Measurements from ENCODE around the gene CPLANE1. TPM values are rescaled to one million over a fixed set of nuclear protein-coding genes. Genes with fewer than 3 reads are reported as not detected.
"Not testable (repeated sequence)": the region's sequence is repeated elsewhere in the genome, so short reads cannot be mapped to it uniquely, and the experiment has no call there.

CPLANE1 gene
- total RNA-seq, 1 experiment from 2014 or later = 21.9 TPM

GRCh38 chr5:37146896-37147295 lies 102.3 kb downstream of the CPLANE1 start:
- H3K27ac ChIP-seq (ENCODE audit: low read depth, low read length, poor library complexity, severe bottlenecking) = no peak overlapping the region
- peaks cover 4% of the 10 kb centered on the region for H3K9me3 ChIP-seq (ENCODE audit: low read depth, low read length, poor library complexity, severe bottlenecking)
- ChIA-PET CTCF (no interaction called here), POLR2A (ENCODE audit: low non-redundant PET) (no interaction called here)
- intact Hi-C loops (cut with micrococcal nuclease; ENCODE audit: unreplicated experiment) = no loop called here
- no peak for DNase-seq (ENCODE audit: low spot score)
- H3K4me3 ChIP-seq (ENCODE audit: low read depth, low read length, poor library complexity, severe bottlenecking) = no peak overlapping the region
- no peaks in the 10 kb centered on the region for H3K36me3 ChIP-seq (ENCODE audit: insufficient read depth, low read length, poor library complexity, severe bottlenecking)
- no peaks in the 10 kb centered on the region for H3K4me1 ChIP-seq (ENCODE audit: insufficient read depth, low read length, poor library complexity, severe bottlenecking)
- H3K27me3 ChIP-seq (replicated peaks; ENCODE audit: insufficient read depth, low read depth, low read length, poor library complexity) = no peaks in the 10 kb centered on the region
- BruUV-seq (replicated peaks) = no TSS peak
- no peak for TF ChIP-seq EZH2 (IDR thresholded peaks at IDR 0.05; ENCODE audit: borderline replicate concordance, low read depth, low read length, poor library complexity, severe bottlenecking)
- TF ChIP-seq CTCF (conservative IDR thresholded peaks at IDR 0.05; ENCODE audit: low read depth, low read length) = no peak

- Histone ChIP-seq H3K27me3 (replicated peaks; ENCODE audit: insufficient read depth, low read depth, low read length, poor library complexity) (no peaks in the 10 kb centered on the region), H3K4me1 (ENCODE audit: insufficient read depth, low read length, poor library complexity, severe bottlenecking) (no peaks in the 10 kb centered on the region), H3K9me3 (ENCODE audit: low read depth, low read length, poor library complexity, severe bottlenecking) (no peaks in the 10 kb centered on the region), H3K27ac (ENCODE audit: low read depth, low read length, poor library complexity, severe bottlenecking) (no peak overlapping the region), H3K4me3 (ENCODE audit: low read depth, low read length, poor library complexity, severe bottlenecking) (no peak overlapping the region), H3K36me3 (ENCODE audit: insufficient read depth, low read length, poor library complexity, severe bottlenecking) (no peaks in the 10 kb centered on the region)
- DNase-seq (ENCODE audit: low spot score) = no peak
- ChIA-PET CTCF (no interaction called here), POLR2A (ENCODE audit: low non-redundant PET) (no interaction called here)
- intact Hi-C loops (cut with micrococcal nuclease; ENCODE audit: unreplicated experiment) = no loop called here
- TF ChIP-seq EZH2 (IDR thresholded peaks at IDR 0.05; ENCODE audit: borderline replicate concordance, low read depth, low read length, poor library complexity, severe bottlenecking) (no peak), CTCF (conservative IDR thresholded peaks at IDR 0.05; ENCODE audit: low read depth, low read length) (no peak)
- BruUV-seq (replicated peaks) = no TSS peak
Measured at GRCh38 chr5:37136694-37137093, 112.5 kb downstream of the CPLANE1 start.

GRCh38 chr5:37135312-37135711 lies 113.9 kb downstream of the CPLANE1 start:
- BruUV-seq (replicated peaks); DNase-seq (ENCODE audit: low spot score); H3K4me1 ChIP-seq (ENCODE audit: insufficient read depth, low read length, poor library complexity, severe bottlenecking); H3K36me3 ChIP-seq (ENCODE audit: insufficient read depth, low read length, poor library complexity, severe bottlenecking); H3K27me3 ChIP-seq (replicated peaks; ENCODE audit: insufficient read depth, low read depth, low read length, poor library complexity); H3K4me3 ChIP-seq (ENCODE audit: low read depth, low read length, poor library complexity, severe bottlenecking); CTCF ChIA-PET; intact Hi-C loops (cut with micrococcal nuclease; ENCODE audit: unreplicated experiment); H3K9me3 ChIP-seq (ENCODE audit: low read depth, low read length, poor library complexity, severe bottlenecking); H3K27ac ChIP-seq (ENCODE audit: low read depth, low read length, poor library complexity, severe bottlenecking); POLR2A ChIA-PET (ENCODE audit: low non-redundant PET): not testable (repeated sequence)

GRCh38 chr5:37133939-37134338 lies 115.2 kb downstream of the CPLANE1 start:
- no TSS peak for BruUV-seq (replicated peaks)
- intact Hi-C loops (cut with micrococcal nuclease; ENCODE audit: unreplicated experiment) = no loop called here

More at GRCh38 chr5:37133939-37134338, 115.2 kb downstream of the CPLANE1 start:
- Histone ChIP-seq H3K27ac (ENCODE audit: low read depth, low read length, poor library complexity, severe bottlenecking) (no peak overlapping the region), H3K27me3 (replicated peaks; ENCODE audit: insufficient read depth, low read depth, low read length, poor library complexity) (no peaks in the 10 kb centered on the region), H3K9me3 (ENCODE audit: low read depth, low read length, poor library complexity, severe bottlenecking) (no peaks in the 10 kb centered on the region), H3K36me3 (ENCODE audit: insufficient read depth, low read length, poor library complexity, severe bottlenecking) (no peaks in the 10 kb centered on the region), H3K4me1 (ENCODE audit: insufficient read depth, low read length, poor library complexity, severe bottlenecking) (no peaks in the 10 kb centered on the region), H3K4me3 (ENCODE audit: low read depth, low read length, poor library complexity, severe bottlenecking) (no peak overlapping the region)
- TF ChIP-seq CTCF (conservative IDR thresholded peaks at IDR 0.05; ENCODE audit: low read depth, low read length) (no peak), EZH2 (IDR thresholded peaks at IDR 0.05; ENCODE audit: borderline replicate concordance, low read depth, low read length, poor library complexity, severe bottlenecking) (no peak)
- DNase-seq (ENCODE audit: low spot score) = peak; percentile 10
- CTCF ChIA-PET = no interaction called here
- POLR2A ChIA-PET (ENCODE audit: low non-redundant PET) = no interaction called here
